GM23338 (cell line): ENCODE data around the gene AJUBA.

ENCODE experiments used
- CREB1 ChIP-seq: fragments of 250-450 bp; sonication (Bioruptor Pico); IDR thresholded peaks from 2 replicates; pipeline ENCODE4 v1.5.0; 2020; ENCODE audit warnings: low read depth, mild to moderate bottlenecking, moderate library complexity
- ETS1 ChIP-seq: IDR thresholded peaks from 2 replicates; pipeline ENCODE4 v1.6.1; 2016; ENCODE audit warnings: antibody characterized with exemption
- EZH2 ChIP-seq: fragments of 200-600 bp; sonication (generic); IDR thresholded peaks from one replicate; pipeline ENCODE4 v1.8.0; 2017; ENCODE audit warnings: antibody characterized with exemption, mild to moderate bottlenecking, low read depth; ENCODE audit not compliant: unreplicated experiment
- EZH2phosphoT487 ChIP-seq: fragments of 200-600 bp; sonication (generic); IDR thresholded peaks from one replicate; pipeline ENCODE4 v1.8.1; 2018; ENCODE audit warnings: antibody characterized with exemption; ENCODE audit not compliant: unreplicated experiment
- JUNB ChIP-seq: IDR thresholded peaks from one replicate; pipeline ENCODE4 v1.6.1; 2016; ENCODE audit warnings: antibody characterized with exemption; ENCODE audit not compliant: unreplicated experiment
- NANOG ChIP-seq: IDR thresholded peaks from 2 replicates; pipeline ENCODE4 v1.6.1; 2016; ENCODE audit warnings: antibody characterized with exemption, borderline replicate concordance
- POLR2AphosphoS5 ChIP-seq: IDR thresholded peaks from 2 replicates; pipeline ENCODE4 v1.6.1; 2016; ENCODE audit warnings: antibody characterized with exemption, low read depth
- STAT1 ChIP-seq: IDR thresholded peaks from one replicate; pipeline ENCODE4 v1.6.1; 2016; ENCODE audit warnings: antibody characterized with exemption; ENCODE audit not compliant: unreplicated experiment
- ZNF114 ChIP-seq: fragments of 250-450 bp; sonication (Bioruptor Pico); IDR thresholded peaks from 2 replicates; pipeline ENCODE4 v1.5.0; 2020; ENCODE audit warnings: mild to moderate bottlenecking, moderate library complexity
- ZNF331 ChIP-seq: fragments of 250-450 bp; sonication (Bioruptor Pico); IDR thresholded peaks from 2 replicates; pipeline ENCODE4 v1.5.0; 2020; ENCODE audit warnings: low read depth, mild to moderate bottlenecking, moderate library complexity
- ZNF462 ChIP-seq: fragments of 250-450 bp; sonication (Bioruptor Pico); IDR thresholded peaks from 2 replicates; pipeline ENCODE4 v1.5.0; 2020; ENCODE audit warnings: mild to moderate bottlenecking, moderate library complexity
- TF ChIP-seq, protein P1 (sequence below), 2 experiments: fragments of 200-600 bp in 1 of 2; sonication (generic) in 1 of 2; conservative IDR thresholded peaks; 2 replicates each; pipeline versions ENCODE4 v1.5.1 to v1.6.1; 2016 to 2017; ENCODE audit warnings: antibody characterized with exemption in 2 of 2, low read depth in 2 of 2, mild to moderate bottlenecking in 2 of 2, moderate library complexity in 1 of 2
- TF ChIP-seq, protein P2 (sequence below): IDR thresholded peaks from one replicate; pipeline ENCODE4 v1.6.1; 2018; ENCODE audit warnings: antibody characterized with exemption; ENCODE audit not compliant: unreplicated experiment

GRCh38 chr14:23009939-23010726, 27.8 kb upstream of the AJUBA start, which contains the start of gene C14orf93:
- TF ChIP-seq, protein P1, sequence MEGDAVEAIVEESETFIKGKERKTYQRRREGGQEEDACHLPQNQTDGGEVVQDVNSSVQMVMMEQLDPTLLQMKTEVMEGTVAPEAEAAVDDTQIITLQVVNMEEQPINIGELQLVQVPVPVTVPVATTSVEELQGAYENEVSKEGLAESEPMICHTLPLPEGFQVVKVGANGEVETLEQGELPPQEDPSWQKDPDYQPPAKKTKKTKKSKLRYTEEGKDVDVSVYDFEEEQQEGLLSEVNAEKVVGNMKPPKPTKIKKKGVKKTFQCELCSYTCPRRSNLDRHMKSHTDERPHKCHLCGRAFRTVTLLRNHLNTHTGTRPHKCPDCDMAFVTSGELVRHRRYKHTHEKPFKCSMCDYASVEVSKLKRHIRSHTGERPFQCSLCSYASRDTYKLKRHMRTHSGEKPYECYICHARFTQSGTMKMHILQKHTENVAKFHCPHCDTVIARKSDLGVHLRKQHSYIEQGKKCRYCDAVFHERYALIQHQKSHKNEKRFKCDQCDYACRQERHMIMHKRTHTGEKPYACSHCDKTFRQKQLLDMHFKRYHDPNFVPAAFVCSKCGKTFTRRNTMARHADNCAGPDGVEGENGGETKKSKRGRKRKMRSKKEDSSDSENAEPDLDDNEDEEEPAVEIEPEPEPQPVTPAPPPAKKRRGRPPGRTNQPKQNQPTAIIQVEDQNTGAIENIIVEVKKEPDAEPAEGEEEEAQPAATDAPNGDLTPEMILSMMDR (conservative IDR thresholded peaks at IDR 0.05; ENCODE audit: low read depth in 2 of 2): no peak
- no peak for TF ChIP-seq CREB1 (CRISPR knock-in tag)
- TF ChIP-seq, protein P2, sequence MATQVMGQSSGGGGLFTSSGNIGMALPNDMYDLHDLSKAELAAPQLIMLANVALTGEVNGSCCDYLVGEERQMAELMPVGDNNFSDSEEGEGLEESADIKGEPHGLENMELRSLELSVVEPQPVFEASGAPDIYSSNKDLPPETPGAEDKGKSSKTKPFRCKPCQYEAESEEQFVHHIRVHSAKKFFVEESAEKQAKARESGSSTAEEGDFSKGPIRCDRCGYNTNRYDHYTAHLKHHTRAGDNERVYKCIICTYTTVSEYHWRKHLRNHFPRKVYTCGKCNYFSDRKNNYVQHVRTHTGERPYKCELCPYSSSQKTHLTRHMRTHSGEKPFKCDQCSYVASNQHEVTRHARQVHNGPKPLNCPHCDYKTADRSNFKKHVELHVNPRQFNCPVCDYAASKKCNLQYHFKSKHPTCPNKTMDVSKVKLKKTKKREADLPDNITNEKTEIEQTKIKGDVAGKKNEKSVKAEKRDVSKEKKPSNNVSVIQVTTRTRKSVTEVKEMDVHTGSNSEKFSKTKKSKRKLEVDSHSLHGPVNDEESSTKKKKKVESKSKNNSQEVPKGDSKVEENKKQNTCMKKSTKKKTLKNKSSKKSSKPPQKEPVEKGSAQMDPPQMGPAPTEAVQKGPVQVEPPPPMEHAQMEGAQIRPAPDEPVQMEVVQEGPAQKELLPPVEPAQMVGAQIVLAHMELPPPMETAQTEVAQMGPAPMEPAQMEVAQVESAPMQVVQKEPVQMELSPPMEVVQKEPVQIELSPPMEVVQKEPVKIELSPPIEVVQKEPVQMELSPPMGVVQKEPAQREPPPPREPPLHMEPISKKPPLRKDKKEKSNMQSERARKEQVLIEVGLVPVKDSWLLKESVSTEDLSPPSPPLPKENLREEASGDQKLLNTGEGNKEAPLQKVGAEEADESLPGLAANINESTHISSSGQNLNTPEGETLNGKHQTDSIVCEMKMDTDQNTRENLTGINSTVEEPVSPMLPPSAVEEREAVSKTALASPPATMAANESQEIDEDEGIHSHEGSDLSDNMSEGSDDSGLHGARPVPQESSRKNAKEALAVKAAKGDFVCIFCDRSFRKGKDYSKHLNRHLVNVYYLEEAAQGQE: no peak
- TF ChIP-seq ETS1: no peak
- no peak; the same call in 1 of the 2 replicates for TF ChIP-seq POLR2AphosphoS5
- TF ChIP-seq JUNB: no peak
- TF ChIP-seq EZH2: no peak
- TF ChIP-seq EZH2phosphoT487: no peak
- TF ChIP-seq ZNF114 (CRISPR knock-in tag): no peak
- TF ChIP-seq ZNF331 (CRISPR knock-in tag): no peak
- TF ChIP-seq STAT1: no peak
- no peak for TF ChIP-seq ZNF462 (CRISPR knock-in tag)
- TF ChIP-seq NANOG: no peak
